Ramos (cell line): ENCODE results near the gene STAG1.
"Not testable (repeated sequence)": the region's sequence is repeated elsewhere in the genome, so short reads cannot be mapped to it uniquely, and the experiment has no call there.

Source experiments
- in situ Hi-C: fragments of 300-500 bp; cut with MboI; formaldehyde crosslinking; loops from one replicate; pipeline ENCODE4 v1.14.3; 2022; ENCODE audit warnings: low sequenced_read_pairs; ENCODE audit not compliant: unreplicated experiment

Gene STAG1

DNA sequence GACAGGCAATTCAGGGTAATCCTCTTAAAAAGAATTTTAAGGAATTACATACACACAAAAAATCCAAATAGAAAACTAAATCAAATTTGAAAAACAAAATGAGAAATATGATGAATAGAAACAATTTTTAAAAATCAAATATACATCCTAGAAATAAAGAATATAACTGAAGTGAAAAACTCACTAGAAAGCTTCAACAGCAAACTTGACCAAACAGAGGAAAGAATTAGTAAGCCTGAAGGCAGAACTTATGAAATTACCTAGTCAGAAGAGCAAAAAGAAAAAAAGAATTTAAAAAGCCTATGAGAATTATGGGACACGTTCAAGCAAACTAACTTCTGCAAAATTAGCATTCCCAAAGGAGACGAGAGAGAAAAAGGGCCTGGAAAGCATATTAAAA lies 296.0 kb downstream of the STAG1 start:
- in situ Hi-C loops: no loop called here

DNA sequence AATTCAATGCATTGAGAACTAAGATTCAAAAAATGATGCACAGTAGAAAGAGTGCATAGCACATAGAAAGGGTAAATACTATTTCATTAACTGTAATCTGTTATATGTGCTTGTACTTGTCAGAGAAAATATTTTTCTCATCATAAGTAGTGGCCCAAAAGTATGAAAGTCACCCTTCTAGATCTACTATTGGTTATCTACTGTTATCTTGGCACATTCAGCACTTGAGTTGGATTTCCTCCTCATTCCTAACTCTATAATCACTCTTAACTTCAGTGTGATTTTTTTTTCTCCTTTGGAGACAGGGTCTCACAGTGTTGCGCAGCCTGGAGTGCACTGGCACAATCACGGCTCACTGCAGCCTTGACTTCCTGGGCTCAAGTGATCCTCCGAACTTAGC lies 307.6 kb downstream of the STAG1 start:
- in situ Hi-C loops: no loop called here

DNA sequence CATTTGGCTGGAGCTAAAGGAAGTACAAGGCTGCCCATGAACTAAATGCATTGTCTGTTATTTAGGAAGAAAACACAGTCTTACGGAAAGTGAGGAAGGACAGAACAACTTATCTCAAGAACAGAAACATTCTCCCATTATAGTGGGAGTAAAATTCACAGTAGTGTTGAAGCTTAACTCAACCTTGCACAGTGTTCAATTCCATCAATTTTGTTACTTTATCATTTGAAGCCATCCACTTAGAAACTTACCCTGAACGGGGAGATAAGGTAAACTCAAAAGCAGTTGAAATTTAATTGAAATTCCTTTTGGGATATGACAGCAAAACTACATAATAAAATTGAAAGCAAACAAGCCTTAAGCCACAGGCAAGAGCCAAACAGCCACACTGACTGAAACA lies 315.1 kb downstream of the STAG1 start:
- in situ Hi-C loops: no loop called here

DNA sequence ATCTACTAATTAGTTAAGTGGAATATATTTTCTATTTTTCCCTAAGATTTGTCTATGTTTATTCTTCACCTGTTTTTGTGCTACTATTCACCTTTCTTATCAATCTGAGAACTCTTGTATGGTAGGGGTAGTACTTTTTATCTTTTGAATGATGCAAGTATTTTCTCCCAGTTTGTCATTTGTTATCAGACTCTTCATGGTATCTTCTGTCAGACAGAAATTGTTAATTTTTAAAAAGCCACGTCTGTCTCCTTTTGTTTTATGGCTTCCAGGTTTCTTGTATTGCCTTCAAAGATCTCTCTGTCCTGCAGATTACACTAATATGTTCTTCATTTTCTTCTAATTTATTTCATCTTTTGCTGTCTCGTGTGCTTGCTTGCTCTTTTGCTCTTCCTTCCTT lies 317.7 kb downstream of the STAG1 start:
- in situ Hi-C loops: no loop called here

DNA sequence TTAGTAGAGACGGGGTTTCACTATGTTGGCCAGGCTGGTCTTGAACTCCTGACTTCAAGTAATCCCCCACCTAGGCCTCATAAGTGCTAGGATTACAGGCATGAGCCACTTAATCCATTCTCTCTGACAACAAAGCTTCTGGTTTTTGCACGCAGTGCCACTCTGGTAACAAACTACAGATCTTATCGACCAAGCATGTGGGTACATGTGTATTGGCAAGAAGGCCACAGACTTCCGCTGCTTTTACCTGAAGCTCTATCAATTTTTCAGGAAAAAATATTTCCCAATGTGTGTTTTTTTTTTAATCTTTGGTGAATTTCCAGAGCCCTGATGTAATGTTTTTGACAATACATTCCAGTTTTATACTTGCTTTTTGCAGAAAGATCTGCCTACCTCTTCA lies 319.5 kb downstream of the STAG1 start:
- in situ Hi-C loops: no loop called here

DNA sequence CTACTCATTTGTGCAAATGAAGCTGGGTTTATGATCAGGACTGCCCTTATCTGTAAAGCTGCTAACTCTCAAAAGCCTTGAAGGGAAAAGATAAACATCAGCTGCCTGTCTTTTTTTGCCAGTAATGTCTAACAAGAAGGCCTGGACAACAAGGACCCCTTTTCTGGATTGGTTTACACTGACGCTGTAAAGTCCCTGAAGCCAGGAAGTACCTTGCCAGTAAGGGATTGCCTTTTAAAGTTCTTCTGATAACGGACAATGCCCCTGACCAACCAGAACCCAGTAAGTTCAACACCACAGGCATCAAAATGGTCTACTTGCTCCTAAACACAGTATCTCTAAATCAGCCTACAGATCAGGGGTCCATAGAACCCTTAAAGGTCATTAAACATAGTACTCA lies 324.0 kb downstream of the STAG1 start:
- in situ Hi-C loops: no loop called here

DNA sequence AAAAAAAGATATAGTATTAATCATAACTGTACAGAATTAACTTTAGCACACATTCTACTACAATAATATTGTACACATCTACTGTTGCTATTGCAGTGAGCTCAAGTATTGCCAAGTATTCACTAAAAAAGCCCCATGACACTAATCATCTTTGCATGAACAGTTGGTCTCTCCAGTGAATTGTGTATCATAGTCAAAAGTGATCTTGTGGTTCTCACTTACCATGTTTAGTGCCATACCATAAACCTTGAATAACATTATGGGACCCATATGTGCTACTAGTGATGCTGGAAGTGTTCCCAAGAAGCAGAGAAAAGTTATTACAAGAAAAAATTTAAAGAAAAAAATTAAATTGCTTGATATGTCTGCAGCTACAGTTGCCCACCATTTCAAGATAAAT lies 324.9 kb downstream of the STAG1 start:
- in situ Hi-C loops: no loop called here

DNA sequence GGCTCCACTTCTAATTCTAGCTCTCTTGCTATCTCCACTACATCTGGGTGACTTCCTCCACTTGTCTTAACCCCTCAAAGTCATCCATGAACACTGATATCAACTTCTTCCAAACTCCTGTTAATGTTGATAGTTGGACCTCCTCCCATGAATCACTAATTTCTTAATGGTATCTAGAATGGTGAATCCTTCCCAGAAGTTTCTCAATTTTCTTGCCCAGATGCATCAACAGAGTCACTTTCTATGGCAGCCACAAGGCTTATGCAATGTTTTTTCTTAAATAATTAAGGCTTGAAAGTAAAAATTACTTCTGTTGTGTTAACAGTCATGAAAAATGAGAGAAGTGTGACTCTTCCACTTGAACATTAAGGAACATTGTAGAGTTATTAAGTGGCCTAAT lies 337.7 kb downstream of the STAG1 start:
- in situ Hi-C loops: no loop called here

DNA sequence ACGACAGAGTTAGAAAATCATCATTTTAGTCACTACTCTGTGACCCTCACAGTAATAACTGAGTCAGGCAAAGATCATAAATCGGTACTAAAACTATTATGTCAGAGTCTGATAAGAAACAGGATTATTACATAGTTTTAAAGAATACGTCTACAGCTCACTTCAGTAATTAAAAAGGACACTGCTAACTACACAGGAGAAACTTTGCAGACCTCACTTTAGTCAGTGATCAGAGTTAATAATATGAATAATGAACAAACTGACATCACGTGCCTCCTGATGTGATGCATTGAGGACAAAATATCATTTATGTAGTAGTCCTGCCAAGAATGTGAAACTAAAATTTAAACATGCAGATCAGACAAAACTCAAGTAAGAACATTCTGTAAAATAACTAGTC lies 339.9 kb downstream of the STAG1 start:
- in situ Hi-C loops: no loop called here

DNA sequence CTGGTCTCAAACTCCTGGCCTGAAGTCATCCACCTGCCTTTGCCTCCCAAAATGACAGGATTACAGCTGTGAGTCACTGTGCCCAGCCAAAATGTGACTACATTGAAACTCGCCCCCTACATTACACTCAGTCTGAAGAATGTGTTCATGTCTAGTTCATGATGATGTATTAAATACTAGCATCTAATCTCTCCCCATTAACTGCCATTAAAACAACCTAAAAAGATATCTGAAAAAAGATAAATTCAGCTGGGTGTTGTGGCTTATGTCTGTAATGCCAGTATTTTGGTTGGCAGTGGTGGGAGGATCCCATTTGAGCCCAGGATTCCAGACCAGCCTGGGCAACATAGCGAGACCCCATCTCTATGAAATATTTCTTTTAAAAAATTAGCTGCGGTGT lies 342.6 kb downstream of the STAG1 start:
- in situ Hi-C loops: no loop called here

DNA sequence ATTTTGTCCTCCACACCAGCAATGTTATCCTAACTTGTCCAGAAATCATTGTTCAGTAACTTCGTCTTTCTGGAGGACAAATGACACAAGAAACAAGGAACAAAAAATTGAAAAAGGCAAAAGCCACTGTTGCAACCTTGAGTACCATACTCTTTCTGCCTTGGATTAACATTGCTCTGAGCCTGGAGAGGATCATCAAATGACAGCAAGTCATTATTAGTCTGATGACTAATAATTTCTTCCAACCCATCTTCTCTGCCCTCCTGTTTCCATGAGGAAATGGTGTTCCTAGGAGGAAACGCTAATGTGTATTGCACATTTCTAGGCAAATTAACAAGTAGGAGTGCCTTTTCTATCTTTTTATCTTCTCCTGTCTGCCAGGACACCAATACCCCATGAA lies 348.1 kb downstream of the STAG1 start:
- in situ Hi-C loops: no loop called here

DNA sequence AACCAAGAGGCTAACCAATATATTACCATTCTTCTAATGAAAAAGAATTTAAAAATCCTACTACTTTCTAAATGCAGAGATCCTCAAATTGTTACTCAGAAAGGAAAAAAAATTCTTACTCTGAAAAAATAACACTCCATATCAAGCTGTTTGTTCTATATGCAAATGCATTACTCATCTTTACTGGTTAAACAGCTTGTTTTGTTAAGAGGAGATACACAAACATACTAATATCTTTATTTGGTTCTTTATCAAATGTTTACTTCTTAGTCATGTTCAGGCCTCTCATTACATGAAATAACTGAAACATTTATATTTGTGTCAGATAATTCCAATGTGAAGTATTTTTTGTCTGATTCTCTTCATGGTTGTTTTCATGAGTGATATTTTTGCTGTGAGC lies 355.3 kb downstream of the STAG1 start:
- in situ Hi-C loops: loop anchor here (10.0 kb wide), 1 partner anchor 618 kb away; no protein-coding TSS in a partner anchor

DNA sequence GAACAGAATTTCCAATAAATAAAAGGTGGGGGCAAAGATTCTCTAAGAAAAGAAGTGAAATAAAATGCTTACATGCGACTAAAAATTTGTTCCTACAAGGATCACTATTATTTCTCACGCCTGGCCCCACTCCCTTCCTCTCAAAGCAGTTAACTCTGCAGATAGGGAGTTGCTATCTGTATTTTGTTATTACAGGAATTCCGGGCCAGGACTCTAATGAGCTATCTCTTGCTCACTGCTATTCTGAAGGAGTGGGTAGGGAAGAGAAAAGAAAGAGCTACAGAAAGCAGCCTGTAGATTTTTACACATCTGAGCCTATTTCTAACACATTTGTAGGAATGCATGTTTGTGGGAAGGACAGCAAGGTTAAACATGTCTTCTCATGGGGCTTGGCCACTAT lies 361.6 kb downstream of the STAG1 start:
- in situ Hi-C loops: loop anchor here (10.0 kb wide), 1 partner anchor 624 kb away; no protein-coding TSS in a partner anchor

DNA sequence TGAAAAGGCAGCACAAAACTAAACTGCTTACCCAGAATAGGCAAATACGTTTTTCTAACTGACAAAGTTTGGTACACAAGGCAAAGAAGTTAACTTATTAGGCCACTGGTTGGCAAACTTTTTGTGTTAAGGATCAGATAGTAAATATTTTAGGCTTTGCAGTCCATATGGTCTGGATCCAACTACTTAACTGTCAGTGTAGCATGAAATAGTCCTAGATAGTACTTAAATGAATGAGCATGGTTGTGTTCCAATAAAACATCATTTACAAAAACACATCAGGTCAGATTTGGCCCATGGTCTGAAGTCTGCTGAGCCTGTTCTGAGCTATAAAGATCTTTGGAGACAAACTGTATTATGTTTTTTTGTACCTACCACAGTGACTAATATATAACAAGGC lies 365.1 kb downstream of the STAG1 start:
- in situ Hi-C loops: no loop called here

DNA sequence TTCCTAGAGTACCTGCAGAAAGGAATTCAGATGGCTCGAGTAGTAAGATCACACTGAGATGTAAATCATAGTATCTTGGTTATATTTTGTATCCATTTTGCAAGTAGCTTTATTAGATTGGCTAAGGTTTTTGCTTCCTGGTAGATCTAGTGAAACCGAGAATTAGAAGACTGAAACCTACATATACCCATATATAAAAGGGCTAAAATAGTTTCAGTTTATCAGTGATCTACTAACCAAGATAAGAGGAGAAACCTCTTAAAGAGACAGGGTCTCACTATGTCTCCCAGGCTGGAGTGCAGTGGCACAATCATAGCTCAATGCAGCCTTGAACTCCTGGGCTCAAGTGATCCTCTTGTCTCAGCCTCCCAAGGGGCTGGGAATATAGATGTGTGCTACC lies 366.7 kb downstream of the STAG1 start:
- in situ Hi-C loops: no loop called here

DNA sequence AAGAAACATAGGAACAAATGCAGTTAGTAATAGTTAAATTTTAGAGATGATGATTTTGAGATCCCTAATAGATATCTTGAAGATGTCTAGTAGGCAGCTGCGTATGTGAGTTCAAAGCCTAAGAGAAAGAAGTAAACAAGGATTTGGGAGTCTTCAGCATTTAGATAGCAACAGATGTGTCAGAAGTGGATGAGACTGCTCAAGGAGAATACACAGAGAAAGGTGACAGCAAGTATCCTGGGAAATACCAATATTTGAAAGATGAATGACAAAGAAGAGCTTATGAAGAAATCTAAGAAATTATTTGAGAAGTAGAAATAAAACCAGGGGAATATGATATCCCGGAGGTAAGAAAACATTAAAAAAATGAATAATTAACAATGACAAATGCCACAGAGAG lies 371.1 kb downstream of the STAG1 start:
- in situ Hi-C loops: no loop called here

DNA sequence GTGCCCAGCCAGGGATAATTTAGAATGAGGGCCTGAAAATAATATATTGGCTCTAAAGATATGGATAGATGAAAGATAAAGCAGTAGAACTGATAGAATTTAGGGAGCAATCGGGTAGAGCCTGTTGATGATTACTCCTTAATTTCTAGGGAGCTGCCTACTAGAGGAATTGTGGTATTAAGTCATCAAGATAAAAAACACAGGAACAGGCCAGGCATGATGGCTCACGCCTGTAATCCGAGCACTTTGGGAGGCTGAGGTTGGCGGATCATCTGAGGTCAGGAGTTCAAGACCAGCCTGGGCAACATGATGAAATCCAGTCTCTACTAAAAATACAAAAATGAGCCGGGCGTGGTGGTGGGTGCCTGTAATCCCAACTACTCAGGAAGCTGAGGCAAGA lies 371.6 kb downstream of the STAG1 start:
- in situ Hi-C loops: no loop called here

DNA sequence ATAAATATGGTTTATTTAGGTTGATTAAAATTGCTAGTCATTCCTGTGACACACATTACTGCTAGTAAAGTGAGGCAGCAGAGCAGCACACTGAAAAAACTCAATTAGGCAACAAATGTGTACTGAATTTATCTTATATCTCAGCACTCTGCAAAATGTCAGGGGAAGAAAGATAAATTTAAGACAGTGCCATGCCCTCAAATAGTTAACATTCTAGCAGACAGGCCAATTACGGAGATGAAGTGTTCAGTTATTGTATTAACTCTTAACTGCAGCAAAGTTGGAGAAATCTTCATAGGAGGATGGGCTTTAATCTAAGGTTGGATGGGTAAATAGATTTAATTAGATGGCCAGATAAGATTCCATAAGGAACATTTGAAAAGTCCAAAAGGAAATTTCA lies 374.2 kb downstream of the STAG1 start:
- in situ Hi-C loops: no loop called here

DNA sequence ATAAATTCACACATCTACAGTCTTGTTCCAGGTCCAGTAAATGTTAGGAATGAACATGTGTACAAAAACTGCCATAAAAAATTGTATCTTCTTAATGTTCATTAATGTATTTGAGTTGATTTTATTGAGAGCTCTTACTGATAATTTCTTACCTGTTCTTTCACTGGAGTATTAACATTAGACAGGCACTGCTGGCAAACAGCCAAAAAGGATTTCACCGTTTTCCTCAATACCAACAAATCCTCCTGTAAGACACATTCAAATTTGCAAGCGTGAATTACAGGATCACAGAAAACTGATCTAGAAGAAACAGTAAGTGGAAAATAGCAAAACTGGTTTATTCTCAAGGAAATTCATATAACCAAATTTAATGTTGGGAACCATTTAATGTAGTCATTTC lies 374.7 kb downstream of the STAG1 start:
- in situ Hi-C loops: no loop called here

DNA sequence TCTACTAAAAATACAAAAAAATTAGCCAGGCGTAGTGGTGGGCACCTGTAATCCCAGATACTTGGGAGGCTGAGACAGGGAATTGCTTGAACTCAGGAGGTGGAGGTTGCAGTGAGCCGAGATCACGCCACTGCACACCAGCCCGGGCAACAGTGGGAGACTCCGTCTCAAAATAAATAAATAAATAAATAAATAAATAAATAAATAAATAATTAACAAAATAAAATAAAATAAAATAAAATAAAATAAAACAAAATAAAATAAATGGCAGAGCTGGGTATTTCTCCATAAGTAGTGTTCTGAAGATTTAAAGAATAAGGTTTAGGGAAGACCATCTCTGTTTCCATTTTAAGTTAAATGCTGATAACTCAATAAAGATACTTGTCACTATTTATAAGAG lies 376.4 kb downstream of the STAG1 start:
- in situ Hi-C loops: not testable (repeated sequence)

DNA sequence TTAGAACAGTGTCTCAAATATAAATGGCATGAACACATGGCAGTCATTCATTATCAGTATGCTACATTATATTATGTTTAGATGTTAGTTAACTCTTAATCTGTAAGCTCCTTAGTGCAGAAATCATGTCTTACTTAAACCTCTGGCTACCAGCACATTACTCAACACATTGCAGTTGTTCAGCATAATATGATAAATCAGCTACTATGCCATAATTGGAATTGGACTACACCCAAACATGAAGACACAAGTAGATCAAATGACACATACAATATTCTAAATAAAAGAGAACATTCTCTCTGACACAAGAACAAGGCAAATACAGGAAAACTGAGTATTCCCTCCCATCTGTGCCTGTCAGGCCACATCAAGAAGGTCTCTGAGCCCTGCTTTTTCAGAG lies 385.9 kb downstream of the STAG1 start:
- in situ Hi-C loops: no loop called here

DNA sequence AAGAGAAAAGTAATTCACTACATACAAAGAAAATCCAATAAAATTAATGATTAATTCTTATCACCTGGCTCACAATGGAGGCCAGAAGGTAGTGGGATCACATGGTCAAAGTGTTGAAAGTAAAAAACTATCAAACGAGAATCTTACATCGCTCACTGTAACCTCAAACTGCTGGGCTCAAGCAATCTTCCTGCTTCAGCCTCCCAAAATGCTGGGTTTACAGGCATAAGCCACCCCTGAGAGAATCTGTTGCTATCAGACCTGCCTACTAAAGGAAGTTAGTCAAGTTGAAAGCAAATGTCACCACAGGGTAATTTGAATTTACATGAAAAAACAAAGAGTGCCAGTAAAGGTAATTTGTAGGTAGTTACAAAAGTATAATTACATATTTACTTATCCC lies 398.7 kb downstream of the STAG1 start:
- in situ Hi-C loops: no loop called here

DNA sequence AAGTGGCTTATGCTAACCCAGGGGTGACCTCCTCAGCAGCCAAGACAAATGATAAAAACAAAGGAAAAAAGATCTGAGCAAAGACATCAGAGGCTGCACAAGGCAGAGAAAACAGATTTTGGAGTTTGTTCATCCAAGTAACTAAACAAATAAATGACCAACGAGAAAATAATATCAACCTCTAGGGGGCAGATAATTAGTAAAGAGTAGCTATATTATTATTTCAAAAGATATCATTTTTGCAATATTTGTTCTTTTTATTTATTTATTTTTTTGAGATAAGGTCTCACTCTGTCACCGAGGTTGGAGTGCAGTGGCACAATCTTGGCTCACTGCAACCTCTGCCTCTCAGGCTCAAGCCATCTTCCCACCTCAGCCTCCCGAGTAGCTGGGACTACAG lies 400.3 kb downstream of the STAG1 start:
- in situ Hi-C loops: no loop called here
